GM21381 (cell line): ENCODE measurements around the gene CTH.
"Not testable (repeated sequence)": the region's sequence is repeated elsewhere in the genome, so short reads cannot be mapped to it uniquely, and the experiment has no call there.

Experiments used
- ATAC-seq: cut with Tn5 transposase; IDR thresholded peaks from one replicate; pipeline ENCODE4 v1.9.1; 2021; ENCODE audit warnings: mild to moderate bottlenecking, moderate library complexity; ENCODE audit not compliant: unreplicated experiment

CTH gene

DNA sequence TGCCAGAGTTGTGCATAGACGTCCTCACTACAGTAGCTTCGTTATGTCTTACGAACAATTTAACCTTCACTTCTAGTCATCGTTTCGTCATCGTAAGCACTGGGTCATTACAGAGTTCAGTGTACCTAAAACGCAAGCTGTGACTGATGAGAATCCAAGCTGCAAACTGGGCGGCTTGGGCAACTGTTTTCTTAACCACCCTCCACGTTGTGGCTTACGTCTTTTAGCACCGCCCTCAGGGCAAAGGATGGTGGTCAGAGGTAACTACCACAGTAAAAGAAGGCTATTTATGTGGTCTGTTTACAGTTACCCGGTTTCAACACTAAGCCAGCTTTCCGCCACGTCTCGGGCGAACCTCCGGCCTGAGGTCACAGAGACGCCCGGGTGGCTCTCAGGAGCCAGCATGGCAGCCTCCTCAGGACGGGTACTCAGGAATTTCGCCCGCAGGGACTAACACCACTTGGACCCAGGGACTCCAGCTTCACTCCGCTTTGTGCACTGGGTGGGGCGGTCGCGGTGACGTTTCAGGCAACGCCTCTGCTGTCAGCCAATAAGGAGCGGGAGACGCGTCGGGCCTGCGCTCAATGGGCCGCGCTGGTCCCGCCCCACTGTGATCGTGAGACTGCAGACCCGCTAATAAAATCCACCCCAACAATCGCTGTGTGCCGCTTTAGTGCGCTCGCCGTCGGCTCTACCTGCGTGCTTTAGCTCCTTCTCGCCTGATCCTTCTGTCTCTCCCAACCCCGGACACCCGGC is at the start of gene CTH:
TSS of gene CTH (plus strand) at position 665 of the 756 bp plus-strand sequence. CDS start 148 bp downstream, outside the sequence.
- ATAC-seq, result peak; percentile 97

DNA sequence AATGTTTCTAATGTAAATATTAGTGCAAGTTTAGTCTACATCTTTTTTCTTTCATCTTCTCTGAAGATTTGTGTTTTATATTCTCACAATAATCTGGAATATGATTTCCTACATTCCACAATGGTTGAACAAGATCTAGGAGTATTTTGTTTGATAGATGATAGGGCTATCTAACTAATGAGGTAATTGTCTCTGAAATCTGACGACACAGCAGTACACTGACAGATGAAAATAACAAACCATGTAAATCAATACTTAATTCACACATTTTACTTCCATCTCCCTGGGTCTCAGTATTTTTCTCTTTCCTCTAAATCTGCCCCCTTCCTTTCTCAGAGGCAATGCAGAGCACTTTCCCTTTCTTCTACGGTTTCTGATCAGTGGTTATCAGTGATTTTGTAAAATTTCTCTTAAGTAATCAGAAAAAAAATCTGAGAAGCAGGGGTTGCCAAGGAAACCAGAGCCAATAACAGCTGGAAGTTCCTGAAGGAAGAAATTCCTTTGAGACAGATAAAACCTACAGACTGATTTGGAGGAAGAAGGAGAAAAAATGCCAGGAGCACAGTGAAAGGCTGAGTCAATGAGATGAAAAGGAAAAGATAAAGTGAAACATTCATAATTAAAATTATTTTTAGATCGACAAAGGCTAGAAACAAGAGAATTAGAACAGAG is 49.2 kb upstream of the CTH start:
- ATAC-seq, result no peak

DNA sequence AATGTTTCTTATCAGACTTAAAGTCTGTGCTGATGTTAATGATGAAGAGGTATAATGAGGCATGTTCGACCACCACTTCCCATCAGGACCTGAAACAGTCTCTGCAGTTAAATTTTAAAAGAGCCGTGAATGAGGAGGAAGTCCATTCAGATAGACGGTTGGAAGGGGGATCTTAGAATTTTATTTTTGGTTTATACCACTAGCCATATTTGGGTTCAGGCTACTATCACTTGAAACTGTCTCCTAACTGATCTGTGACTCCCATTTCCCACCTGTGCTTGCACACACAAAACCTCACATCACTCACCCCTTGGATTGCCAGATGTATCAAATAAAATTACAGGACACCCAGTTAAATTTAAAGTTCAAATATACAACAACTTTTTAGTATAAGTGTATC is 46.6 kb upstream of the CTH start:
- ATAC-seq, result peak; percentile 52

DNA sequence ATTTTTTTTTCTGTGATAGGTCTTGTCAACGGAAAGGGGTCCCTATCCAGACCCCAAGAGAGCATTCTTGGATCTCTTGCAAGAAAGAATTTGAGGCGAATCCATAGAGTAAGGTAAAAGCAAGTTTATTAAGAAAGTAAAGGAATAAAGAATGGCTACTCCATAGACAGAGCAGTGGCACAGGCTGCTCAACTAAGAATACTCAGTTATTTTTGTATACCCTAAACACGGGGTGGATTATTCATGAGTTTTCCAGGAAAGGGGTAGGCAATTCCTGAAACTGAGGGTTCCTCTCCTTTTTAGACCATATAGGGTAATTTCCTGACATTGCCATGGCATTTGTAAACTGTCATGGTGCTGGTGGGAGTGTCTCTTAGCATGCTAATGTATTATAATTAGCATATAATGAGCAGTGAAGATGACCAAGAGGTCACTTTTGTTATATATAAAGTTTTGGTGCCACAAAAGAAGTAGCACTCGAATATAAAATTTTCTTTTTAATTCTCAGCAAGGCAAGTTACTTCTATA is 44.6 kb upstream of the CTH start:
- not testable (repeated sequence) for ATAC-seq

DNA sequence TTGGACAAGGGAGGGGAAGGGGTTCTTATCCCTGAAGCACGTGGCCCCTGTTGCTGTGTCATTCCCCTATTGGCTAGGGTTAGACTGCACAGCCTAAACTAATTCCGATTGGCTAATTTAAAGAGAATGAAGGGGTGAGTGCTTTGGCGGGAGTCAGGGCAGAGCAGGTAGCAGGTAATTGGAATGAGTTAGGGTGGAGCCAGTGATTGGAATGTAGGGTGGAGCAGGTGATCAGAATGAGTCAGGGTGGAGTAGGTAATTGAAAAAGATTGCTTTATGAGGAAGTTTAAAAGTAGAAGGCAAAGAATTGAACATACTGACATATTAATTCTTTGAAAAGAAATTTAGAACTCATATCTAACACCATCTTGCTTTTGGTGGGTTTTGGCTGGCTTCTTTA is 44.1 kb upstream of the CTH start:
- not testable (repeated sequence) for ATAC-seq

DNA sequence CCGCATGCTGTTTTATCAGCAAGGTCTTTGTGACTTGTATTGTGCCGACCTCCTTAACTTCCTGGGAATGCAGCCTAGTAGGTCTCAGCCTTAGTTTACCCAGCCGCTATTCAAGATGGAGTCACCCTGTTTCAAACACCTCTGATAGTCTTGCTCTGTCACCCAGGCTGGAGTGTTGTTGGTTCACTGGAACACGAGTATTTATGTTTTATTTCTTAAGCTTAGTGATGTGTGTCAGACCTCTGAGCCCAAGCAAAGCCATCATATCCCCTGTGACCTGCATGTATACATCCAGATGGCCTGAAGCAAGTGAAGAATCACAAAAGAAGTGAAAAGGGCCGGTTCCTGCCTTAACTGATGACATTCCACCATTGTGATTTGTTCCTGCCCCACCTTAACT is 43.7 kb upstream of the CTH start:
- ATAC-seq, result not testable (repeated sequence)

DNA sequence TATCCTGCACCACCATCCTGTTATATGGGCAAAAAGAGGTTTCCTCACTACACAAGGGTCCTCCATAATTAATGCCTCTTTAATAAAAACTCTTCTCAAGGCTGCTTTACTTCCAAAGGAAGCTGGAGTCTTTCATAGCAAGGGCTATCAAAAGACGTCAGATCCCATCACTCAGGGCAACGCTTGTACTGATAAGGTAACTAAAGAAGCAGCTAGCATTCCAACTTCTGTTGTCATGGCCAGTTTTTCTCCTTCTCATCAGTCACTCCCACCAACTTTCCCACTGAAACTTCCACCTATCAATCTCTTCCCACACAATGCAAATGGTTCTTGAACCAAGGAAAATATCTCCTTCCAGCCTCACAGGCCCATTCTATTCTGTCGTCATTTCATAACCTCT is 39.5 kb upstream of the CTH start:
- not testable (repeated sequence) for ATAC-seq

DNA sequence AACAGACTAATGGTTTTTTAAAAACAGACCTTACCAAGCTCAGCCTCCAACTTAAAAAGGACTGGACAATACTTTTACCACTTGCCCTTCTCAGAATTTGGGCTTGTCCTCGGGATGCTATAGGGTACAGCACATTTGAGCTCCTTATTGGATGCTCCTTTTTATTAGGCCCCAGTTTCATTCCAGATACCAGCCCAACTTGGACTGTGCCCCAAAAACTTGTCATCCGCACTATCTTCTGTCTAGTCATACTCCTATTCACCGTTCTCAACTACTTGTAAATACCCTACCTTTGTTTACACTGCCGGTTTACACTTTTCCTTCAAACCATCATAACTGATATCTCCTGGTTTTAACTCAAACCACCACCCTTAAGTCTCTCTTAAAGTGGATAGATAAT is 38.6 kb upstream of the CTH start:
- no peak for ATAC-seq

DNA sequence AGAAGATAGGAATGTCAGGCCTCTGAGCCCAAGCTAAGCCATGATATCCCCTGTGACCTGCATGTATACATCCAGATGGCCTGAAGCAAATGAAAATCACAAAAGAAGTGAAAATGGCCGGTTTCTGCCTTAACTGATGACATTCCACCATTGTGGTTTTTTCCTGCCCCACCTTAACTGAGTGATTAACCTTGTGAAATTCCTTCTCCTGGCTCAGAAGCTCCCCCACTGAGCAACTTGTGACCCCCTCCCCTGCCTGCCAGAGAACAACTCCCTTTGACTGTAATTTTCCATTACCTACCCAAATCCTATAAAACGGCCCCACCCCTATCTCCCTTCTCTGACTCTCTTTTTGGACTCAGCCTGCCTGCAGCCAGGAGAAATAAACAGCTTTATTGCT is 37.5 kb upstream of the CTH start:
- ATAC-seq, result not testable (repeated sequence)

DNA sequence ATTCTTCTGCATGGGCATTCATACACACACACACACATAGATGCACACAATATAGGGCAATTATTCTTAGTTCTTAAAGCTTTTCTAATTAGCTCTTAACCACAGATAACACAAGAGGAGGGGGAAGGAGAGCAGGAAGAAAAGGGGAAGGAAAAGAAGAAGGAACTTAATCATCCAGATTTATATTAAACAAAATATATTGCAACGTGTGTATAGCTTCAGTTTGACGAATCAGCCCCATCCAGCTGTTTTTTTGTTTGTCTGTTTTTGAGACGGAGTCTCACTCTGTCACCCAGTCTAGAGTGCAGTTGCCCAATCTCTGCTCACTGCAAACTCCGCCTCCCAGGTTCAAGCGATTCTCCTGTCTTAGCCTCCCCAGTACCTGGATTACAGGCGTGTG is 34.9 kb upstream of the CTH start:
- ATAC-seq, result no peak

DNA sequence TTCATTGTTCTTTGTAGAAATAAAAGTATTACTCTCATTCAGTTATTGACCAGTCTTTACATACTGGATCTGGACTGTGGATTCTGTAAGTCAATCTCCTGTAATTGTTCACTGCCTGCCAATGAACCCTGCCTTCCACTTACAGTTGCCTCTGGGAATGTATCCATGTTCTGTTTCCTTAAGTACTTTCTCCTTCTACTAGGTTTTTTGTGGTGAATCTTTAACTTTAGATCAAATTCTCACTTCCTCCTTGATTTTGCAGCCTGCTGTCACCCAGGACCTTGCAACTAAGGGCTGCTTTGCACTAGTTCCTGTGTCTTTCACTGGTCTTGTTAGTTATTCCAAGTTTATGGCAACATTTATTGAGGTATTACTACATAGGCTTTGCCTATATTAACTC is 28.4 kb upstream of the CTH start:
- ATAC-seq, result peak; percentile 90

DNA sequence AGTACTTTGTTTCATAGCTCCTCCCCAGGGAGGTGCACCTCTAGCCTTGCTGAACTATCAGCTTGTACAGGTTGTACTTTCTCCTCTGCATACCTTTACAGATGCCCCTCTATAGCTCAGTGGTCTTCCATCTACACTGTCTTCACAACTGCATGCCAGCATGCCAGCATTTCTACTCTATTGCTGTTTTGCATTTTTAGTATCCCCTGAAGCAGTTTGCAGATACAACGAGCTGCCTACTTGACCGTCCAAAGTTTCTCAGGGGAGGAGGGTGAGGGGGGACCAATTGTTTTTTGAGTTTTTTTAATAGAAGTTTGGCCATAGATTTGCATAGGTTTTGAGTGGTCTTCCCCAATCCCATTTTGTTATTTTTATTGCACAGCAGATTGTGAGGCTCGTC is 27.6 kb upstream of the CTH start:
- no peak for ATAC-seq

DNA sequence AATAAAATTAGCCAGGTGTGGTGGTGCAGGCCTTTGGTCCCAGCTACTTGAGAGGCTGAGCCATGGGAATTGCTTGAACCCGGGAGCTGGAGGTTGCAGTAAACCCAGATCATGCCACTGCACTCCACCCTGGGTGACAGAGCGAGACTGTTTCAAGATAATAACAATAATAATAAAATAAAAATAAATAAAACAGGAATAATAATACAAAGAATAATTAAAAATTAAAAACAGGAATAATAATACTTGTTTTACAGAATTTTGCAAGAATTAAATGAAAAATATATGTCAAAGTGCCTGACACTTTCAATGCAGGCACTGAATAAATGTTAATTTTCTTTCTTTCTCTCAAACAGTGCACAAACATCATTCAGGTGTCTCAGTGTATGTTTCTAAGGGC is 26.5 kb upstream of the CTH start:
- no peak for ATAC-seq

DNA sequence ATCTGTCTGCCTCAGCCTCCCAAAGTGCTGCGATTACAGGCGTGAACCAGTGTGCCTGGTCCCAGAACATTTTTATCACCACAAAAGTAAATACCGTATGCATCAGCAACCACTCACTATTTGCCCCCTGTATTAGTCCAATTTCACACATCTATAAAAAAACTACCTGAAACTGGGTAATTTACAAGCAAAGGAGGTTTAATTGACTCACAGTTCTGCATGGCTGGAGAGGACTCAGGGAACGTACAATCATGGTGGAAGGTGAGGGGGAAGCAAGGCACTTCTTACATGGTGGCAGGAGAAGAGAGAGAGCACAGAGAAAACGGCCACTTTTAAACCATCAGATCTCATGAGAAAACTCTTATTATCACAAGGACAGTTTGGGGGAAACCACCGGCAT is 25.6 kb upstream of the CTH start:
- ATAC-seq, result no peak

DNA sequence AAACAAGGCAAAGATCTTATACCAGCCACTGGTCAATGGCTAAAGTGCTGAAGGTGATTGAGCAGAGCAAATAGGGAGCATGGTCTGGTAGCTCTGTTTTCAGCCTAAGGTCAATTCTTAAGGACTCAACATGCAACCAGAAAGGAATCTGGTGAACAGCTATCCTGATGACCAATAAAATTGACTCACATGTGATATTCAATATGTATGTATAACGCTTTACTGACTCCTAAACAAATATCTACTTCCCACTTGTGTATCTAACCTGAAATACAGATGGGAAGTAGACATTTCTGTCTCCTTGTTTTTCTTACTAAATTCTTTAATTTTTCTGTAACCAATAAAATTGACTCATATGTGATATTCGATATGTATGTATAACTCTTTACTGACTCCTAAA is 24.9 kb upstream of the CTH start:
- no peak for ATAC-seq

DNA sequence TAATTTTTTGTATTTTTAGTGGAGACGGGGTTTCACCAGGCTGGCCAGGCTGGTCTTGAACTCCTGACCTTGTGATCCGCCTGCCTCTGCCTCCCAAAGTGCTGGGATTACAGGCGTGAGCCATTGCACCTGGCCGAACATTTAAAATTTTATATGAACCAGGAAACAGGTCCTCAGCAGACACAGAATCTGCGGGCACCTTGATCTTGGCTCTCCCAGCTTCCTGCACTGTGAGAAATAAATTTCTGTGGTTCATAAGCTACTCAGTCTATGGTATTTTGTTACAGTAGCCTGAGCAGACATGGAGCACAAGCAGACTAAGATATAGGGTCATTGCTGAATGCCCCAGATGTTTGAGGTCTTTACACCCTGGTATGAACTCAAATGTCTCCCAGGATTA is 23.6 kb upstream of the CTH start:
- ATAC-seq, result no peak

DNA sequence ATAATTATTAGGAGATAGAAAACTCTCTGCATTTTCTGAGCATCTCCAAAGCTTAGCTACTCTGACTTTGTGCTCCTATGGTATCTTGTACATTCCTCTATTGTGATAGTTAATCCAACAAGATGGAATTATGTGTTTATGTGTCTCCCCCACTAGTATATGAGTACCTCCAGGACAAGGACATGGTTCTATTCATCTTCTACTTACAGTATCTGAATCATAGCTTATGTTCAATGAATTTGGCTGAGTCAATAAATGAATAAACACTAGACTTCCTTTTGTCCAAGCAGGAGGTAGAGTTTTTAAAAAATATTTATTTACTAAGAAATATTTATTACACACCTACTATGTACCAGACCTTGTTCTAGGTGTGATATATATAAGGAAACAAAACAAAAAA is 18.4 kb upstream of the CTH start:
- ATAC-seq, result no peak

DNA sequence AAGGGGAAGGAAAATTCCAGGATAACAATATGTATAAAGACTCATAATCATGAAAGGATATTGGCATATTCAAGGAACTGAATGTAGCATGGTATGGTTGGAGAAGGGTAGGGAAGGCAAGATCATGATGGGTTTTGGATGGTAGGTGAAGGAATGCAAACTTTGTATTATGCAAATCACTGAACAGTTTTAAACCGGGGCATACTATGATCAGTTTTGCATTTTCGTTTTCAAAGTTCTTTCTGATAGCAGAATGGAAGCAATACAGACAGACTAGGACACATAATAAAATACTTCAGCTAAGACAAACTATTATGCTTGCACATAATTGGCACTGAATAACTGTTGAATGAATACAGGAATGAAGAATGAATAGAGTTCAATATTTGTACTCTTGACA is 14.5 kb upstream of the CTH start:
- no peak for ATAC-seq

DNA sequence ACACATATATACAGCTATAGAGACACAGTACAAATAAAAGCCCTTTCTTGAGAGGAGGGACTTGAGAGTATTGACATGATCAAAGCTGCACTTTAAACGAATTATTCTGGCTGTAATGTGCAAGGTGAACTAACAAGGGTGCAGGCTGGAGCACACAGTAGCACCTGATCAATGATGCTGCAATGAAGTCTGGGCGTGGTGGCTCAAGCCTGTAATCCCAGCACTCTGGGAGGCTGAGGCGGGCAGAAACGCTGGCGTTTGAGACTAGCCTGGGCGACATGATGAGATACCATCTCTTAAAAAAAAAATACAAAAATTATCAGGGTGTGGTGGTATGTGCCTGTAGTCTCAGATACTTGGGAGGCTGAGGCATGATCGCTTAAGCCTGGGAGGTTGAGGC is 14.1 kb upstream of the CTH start:
- ATAC-seq, result no peak

DNA sequence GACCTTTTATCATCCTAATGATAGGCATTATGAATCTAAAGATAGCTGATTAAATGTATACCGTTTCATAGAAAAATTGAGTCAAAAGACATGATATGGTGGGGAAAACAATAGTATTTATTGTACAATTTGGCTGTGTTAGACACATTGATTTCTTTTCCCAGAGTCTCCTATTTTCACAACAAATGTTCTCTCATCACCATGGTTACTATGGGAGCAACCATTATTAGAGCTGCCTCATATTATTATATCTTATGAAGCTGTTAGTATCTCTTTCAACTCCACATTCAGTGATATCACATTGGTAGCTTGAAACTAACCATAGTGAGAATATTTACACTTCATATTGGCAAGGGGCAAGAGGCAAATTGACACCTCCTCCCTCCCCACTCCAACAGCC is 10.7 kb upstream of the CTH start:
- no peak for ATAC-seq

DNA sequence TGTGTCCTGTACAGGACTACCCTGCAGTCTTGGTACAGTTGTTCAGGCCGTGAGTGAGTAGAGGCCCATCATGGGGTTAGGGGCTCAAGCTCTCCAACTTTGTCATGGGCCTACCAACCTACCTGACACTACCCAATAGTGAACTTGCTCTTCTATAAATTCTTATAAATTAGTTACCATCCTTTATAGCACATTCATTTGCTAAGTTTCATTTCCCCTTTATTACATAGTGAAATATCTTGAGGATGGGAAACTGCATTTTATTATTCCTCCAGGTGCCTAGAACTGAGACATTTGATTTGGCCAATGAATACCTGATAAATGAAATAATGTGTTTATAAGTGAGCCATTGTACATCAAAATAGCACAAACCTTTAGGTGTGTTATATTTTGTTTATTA is 9.1 kb upstream of the CTH start:
- ATAC-seq, result no peak

DNA sequence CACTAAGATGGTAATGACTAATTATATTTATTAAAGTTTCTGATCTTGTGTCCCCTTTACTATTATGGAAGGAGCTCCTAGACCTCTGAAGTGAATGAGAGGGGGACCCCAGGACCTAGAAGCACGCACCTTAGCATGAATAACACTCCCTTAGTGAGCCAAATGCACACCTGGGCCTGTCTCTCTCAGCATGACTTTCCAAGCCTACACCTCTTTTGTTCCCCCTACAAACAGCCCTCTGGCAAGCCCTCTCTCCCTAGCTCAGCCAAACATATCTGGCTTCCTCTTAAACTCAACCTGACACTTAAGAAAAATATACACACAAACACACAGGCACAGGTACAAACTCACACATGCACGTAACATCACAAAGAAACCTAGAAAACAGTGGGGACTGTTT is 7.3 kb upstream of the CTH start:
- no peak for ATAC-seq
